Measurements from ENCODE around the gene GDF10.

DNA sequence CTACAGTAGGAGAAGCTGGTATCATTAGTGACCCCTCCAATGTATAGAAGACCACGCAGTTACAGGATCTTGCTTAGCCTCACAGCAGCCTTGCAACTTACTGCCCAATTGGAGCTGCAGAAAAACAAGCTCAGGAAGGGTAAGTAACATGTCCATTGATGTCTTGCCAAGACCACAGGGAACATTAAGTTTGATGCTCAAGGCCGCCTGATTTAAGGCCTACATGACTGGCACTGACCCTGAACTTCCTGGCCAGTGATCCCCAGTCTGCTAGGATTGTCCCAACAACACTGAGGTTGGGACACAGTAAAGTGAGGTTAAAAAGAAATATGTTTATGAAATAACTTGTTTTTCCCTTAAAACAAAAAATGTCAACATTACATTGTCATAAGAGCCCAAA is 15.4 kb downstream of the GDF10 start:
- TF ChIP-seq, protein P1, sequence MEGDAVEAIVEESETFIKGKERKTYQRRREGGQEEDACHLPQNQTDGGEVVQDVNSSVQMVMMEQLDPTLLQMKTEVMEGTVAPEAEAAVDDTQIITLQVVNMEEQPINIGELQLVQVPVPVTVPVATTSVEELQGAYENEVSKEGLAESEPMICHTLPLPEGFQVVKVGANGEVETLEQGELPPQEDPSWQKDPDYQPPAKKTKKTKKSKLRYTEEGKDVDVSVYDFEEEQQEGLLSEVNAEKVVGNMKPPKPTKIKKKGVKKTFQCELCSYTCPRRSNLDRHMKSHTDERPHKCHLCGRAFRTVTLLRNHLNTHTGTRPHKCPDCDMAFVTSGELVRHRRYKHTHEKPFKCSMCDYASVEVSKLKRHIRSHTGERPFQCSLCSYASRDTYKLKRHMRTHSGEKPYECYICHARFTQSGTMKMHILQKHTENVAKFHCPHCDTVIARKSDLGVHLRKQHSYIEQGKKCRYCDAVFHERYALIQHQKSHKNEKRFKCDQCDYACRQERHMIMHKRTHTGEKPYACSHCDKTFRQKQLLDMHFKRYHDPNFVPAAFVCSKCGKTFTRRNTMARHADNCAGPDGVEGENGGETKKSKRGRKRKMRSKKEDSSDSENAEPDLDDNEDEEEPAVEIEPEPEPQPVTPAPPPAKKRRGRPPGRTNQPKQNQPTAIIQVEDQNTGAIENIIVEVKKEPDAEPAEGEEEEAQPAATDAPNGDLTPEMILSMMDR (IDR thresholded peaks at IDR 0.05; ENCODE audit: borderline replicate concordance, extremely low read depth, low read length, poor library complexity, severe bottlenecking), result no peak
- TF ChIP-seq EZH2 (IDR thresholded peaks at IDR 0.05; ENCODE audit: borderline replicate concordance, low read depth, low read length, severe bottlenecking), result no peak

Measured in DND-41 (cell line).